ENCODE data around the gene ABCC2.

DNA sequence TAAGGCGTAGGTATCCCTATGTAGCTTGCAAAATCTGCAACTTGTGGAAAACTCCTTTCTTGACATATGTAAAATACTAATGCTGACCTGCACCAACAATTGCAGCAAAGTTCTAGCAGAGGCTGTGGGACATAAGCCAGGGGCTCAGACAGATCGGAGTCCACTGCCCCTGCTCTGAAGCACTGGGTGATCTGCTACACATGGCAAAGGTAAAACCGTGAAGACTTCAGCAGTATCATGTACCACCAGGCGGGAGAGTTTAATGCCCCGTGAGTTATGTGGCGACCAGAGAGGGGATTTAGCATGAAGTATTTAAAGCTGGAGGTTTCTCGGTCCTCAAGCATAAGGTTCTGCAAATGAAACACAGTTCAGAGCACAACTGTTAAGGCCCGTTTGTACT, 76.4 kb downstream of the ABCC2 start:
- TF ChIP-seq, protein P1, sequence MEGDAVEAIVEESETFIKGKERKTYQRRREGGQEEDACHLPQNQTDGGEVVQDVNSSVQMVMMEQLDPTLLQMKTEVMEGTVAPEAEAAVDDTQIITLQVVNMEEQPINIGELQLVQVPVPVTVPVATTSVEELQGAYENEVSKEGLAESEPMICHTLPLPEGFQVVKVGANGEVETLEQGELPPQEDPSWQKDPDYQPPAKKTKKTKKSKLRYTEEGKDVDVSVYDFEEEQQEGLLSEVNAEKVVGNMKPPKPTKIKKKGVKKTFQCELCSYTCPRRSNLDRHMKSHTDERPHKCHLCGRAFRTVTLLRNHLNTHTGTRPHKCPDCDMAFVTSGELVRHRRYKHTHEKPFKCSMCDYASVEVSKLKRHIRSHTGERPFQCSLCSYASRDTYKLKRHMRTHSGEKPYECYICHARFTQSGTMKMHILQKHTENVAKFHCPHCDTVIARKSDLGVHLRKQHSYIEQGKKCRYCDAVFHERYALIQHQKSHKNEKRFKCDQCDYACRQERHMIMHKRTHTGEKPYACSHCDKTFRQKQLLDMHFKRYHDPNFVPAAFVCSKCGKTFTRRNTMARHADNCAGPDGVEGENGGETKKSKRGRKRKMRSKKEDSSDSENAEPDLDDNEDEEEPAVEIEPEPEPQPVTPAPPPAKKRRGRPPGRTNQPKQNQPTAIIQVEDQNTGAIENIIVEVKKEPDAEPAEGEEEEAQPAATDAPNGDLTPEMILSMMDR (IDR thresholded peaks at IDR 0.05; ENCODE audit: borderline replicate concordance, extremely low read depth, low read length, poor library complexity, severe bottlenecking): no peak
- no peak for TF ChIP-seq EZH2 (IDR thresholded peaks at IDR 0.05; ENCODE audit: borderline replicate concordance, low read depth, low read length, severe bottlenecking)
